Smooth muscle cell (in vitro differentiated cells): ENCODE data around the gene FAM120AOS. TPM values are rescaled to one million over a fixed set of nuclear protein-coding genes. Genes with fewer than 3 reads are reported as not detected.

ENCODE experiments used
- DNase-seq: peaks from one replicate; lab custom pipeline; 2025; ENCODE audit not compliant: unreplicated experiment; lab: John Stamatoyannopoulos, UW
- H2AFZ ChIP-seq: fragments of 200-600 bp; sonication (generic); 2 replicates; pipeline ENCODE4 v1.6.0; 2016; ENCODE audit warnings: antibody characterized with exemption, low read depth, mild to moderate bottlenecking
- H3F3A ChIP-seq: fragments of 200-600 bp; sonication (generic); 2 replicates; pipeline ENCODE4 v1.6.0; 2017; ENCODE audit warnings: antibody characterized with exemption, low read depth
- H3K27ac ChIP-seq: fragments of 200-600 bp; sonication (generic); 2 replicates; pipeline ENCODE4 v1.5.1; 2016; ENCODE audit warnings: low read depth, mild to moderate bottlenecking
- H3K27me3 ChIP-seq: fragments of 200-600 bp; sonication (generic); 2 replicates; pipeline ENCODE4 v1.6.1; 2016; ENCODE audit warnings: low read depth, mild to moderate bottlenecking
- H3K36me3 ChIP-seq: fragments of 200-600 bp; sonication (generic); 2 replicates; pipeline ENCODE4 v1.5.1; 2016; ENCODE audit warnings: low read depth
- H3K4me1 ChIP-seq: fragments of 200-600 bp; sonication (generic); 2 replicates; pipeline ENCODE4 v1.5.1; 2016; ENCODE audit warnings: low read depth
- H3K4me2 ChIP-seq: fragments of 200-600 bp; sonication (generic); 2 replicates; pipeline ENCODE4 v1.6.0; 2016; ENCODE audit warnings: mild to moderate bottlenecking
- H3K4me3 ChIP-seq: fragments of 200-600 bp; sonication (generic); 2 replicates; pipeline ENCODE4 v1.5.1; 2016; ENCODE audit warnings: mild to moderate bottlenecking
- H3K79me2 ChIP-seq: fragments of 200-600 bp; sonication (generic); 2 replicates; pipeline ENCODE4 v1.6.0; 2016; ENCODE audit warnings: low read depth, mild to moderate bottlenecking
- H3K9ac ChIP-seq: fragments of 200-600 bp; sonication (generic); 2 replicates; pipeline ENCODE4 v1.6.0; 2016; ENCODE audit warnings: low read depth
- H3K9me3 ChIP-seq: fragments of 200-600 bp; sonication (generic); replicated peaks from 2 replicates; pipeline ENCODE4 v1.5.1; 2016; ENCODE audit warnings: low read depth
- H4K20me1 ChIP-seq: fragments of 200-600 bp; sonication (generic); 2 replicates; pipeline ENCODE4 v1.6.0; 2016; ENCODE audit warnings: low read depth
- WGBS: methylation state at CpG from one replicate; pipeline ENCODE4 v1.1.7; 2016; ENCODE audit warnings: low lambda C conversion rate; 5-methylcytosine and 5-hydroxymethylcytosine counted together
- polyA plus RNA-seq: library from polyadenylated mRNA; unstranded; fragments of >200 nt; fragmentation: Nextera tagmentation; extraction: Ambion mirVana; gene quantifications from 2 replicates; pipeline ENCODE4 v1.2.1, GENCODE V29; 2016
- total RNA-seq: library from RNA; depleted of rRNA; stranded (reverse); fragments of >200 nt; gene quantifications from 2 replicates; pipeline ENCODE4 v1.2.3, GENCODE V29; 2014
- TF ChIP-seq, protein P1 (sequence below): fragments of 200-600 bp; sonication (generic); IDR thresholded peaks from 2 replicates; pipeline ENCODE4 v1.5.1; 2017; ENCODE audit warnings: borderline replicate concordance, mild to moderate bottlenecking, antibody characterized with exemption; ENCODE audit not compliant: insufficient read depth, poor library complexity, severe bottlenecking

Gene FAM120AOS
- total and polyA plus RNA-seq, 2 experiments from 2014 or later = 18.7 to 28.8 TPM

DNA sequence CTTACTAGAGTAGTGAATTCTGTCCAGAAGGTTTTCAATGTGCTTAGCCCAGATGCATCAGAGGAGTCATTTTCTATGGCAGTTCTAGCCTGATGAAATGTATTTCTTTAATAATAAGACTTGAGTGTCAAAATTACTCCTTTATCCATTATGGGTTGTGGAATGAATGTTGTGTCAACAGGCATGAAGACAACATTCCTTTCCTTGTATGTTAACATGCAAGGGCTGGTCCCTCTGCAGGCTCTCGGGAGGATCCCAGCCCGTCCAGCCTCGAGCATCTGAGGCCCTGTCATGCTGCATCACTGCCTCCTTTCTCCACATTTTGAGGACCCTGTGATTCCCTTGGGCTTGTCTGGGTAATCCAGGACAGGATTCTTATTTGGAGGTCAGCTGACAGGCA is 42.9 kb upstream of the FAM120AOS start:
- no peaks in the 10 kb centered on the region for H3K4me1 ChIP-seq
- H3K9ac ChIP-seq = no peak overlapping the region
- no peak overlapping the region for H3K4me3 ChIP-seq
- DNase-seq = no peak
- TF ChIP-seq, protein P1, sequence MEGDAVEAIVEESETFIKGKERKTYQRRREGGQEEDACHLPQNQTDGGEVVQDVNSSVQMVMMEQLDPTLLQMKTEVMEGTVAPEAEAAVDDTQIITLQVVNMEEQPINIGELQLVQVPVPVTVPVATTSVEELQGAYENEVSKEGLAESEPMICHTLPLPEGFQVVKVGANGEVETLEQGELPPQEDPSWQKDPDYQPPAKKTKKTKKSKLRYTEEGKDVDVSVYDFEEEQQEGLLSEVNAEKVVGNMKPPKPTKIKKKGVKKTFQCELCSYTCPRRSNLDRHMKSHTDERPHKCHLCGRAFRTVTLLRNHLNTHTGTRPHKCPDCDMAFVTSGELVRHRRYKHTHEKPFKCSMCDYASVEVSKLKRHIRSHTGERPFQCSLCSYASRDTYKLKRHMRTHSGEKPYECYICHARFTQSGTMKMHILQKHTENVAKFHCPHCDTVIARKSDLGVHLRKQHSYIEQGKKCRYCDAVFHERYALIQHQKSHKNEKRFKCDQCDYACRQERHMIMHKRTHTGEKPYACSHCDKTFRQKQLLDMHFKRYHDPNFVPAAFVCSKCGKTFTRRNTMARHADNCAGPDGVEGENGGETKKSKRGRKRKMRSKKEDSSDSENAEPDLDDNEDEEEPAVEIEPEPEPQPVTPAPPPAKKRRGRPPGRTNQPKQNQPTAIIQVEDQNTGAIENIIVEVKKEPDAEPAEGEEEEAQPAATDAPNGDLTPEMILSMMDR = no peak
- no peak overlapping the region for H2AFZ ChIP-seq
- H3K9me3 ChIP-seq = no peaks in the 10 kb centered on the region
- H3K36me3 ChIP-seq = peaks cover 6% of the 10 kb centered on the region
- H4K20me1 ChIP-seq = peaks cover 50% of the 10 kb centered on the region
- peaks cover 8% of the 10 kb centered on the region for H3K79me2 ChIP-seq
- H3K27ac ChIP-seq = no peak overlapping the region
- no peaks in the 10 kb centered on the region for H3F3A ChIP-seq
- WGBS = 78% methylated on average over 3 of the region's 3 CpGs
- H3K4me2 ChIP-seq = no peak overlapping the region
- H3K27me3 ChIP-seq = no peaks in the 10 kb centered on the region

DNA sequence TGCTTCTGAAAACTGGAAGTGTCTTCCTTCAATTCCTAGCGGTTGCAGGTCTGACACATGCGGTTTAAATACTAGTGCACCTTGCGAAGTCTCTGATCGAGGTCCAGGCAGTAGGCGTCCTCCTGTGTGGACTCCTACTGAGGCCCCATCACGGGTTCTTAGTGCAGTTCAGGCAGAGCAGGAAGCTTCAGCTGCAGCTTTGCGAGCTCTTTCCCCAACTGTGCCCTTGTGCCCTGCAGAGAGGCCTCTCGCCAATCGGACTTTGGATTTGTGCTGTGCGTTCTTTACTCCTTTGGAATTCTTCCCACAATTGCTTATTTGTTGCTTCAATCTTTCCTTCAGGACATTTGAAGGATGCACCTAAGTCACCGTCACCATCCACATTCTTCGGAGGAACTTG is 40.6 kb upstream of the FAM120AOS start:
- no peaks in the 10 kb centered on the region for H3K9me3 ChIP-seq
- H4K20me1 ChIP-seq = peaks cover 66% of the 10 kb centered on the region
- no peaks in the 10 kb centered on the region for H3K4me1 ChIP-seq
- DNase-seq = no peak
- H3K79me2 ChIP-seq = peaks cover 27% of the 10 kb centered on the region
- TF ChIP-seq, protein P1 = no peak
- H3K27me3 ChIP-seq = no peaks in the 10 kb centered on the region
- H3K9ac ChIP-seq = no peak overlapping the region
- peaks cover 6% of the 10 kb centered on the region for H3K36me3 ChIP-seq
- H3K4me2 ChIP-seq = no peak overlapping the region
- 95% methylated on average over 12 of the region's 12 CpGs for WGBS
- no peak overlapping the region for H3K27ac ChIP-seq
- no peaks in the 10 kb centered on the region for H3F3A ChIP-seq
- H2AFZ ChIP-seq = no peak overlapping the region
- no peak overlapping the region for H3K4me3 ChIP-seq

DNA sequence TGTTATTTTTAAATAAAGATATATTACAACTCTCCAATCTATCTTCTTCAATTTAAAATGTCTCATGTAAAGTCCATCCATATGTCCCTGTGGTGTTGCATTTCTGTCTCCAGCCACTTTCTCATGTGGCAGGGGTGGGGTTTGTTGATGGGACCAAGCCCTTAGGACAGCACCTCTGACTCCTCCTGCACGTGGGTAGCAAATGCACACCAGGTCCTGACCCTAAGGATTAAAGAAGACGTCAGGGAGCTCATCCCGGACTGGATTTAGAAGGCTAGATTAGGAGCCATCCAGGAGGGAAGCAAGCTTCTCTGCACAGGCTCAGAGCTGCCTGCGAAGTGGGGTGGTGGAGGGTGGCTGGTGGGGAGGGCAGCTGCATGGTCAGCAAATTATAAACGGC is 38.9 kb upstream of the FAM120AOS start:
- DNase-seq = no peak
- H4K20me1 ChIP-seq = peaks cover 71% of the 10 kb centered on the region
- no peak overlapping the region for H3K4me2 ChIP-seq
- H3K9me3 ChIP-seq = no peaks in the 10 kb centered on the region
- TF ChIP-seq, protein P1 = no peak
- no peaks in the 10 kb centered on the region for H3K4me1 ChIP-seq
- no peak overlapping the region for H3K27ac ChIP-seq
- H3K9ac ChIP-seq = no peak overlapping the region
- H3K79me2 ChIP-seq = peaks cover 29% of the 10 kb centered on the region
- 79% methylated on average over 5 of the region's 5 CpGs for WGBS
- no peaks in the 10 kb centered on the region for H3F3A ChIP-seq
- no peak overlapping the region for H2AFZ ChIP-seq
- H3K4me3 ChIP-seq = no peak overlapping the region
- no peaks in the 10 kb centered on the region for H3K27me3 ChIP-seq
- H3K36me3 ChIP-seq = no peaks in the 10 kb centered on the region

DNA sequence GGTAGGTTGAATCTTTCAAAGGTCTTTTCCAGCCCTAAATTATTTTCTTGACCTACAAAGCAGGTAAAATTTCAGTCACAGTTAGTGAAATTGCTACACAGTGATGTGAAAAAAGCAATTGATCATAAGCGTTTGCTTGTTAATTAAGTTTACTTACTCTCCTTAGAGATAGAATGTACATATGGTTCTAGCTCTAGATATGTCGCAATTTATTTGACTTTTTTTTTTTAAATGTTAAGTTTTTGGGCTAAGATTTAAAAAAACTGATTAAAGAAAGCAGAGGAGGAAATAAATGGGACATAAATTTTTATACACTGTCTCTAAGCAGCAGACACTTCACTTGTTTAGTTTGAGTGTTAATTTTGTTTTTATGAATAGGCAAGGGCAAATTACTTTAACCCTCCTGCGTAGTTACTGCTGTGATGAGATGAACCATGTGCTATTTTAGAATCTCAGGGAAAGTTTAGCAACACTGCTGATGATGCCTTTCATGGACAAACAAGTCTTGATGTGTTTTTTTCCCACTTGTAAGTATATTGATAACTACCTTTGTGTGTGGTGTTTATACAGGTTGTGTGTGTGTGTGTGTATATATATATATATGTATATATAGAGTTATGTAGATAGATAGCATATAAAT is 38.3 kb upstream of the FAM120AOS start:
- no peaks in the 10 kb centered on the region for H3K27me3 ChIP-seq
- no peaks in the 10 kb centered on the region for H3K36me3 ChIP-seq
- H3K4me2 ChIP-seq = no peak overlapping the region
- H3K4me1 ChIP-seq = no peaks in the 10 kb centered on the region
- peaks cover 73% of the 10 kb centered on the region for H4K20me1 ChIP-seq
- H3K27ac ChIP-seq = no peak overlapping the region
- WGBS = 95% methylated on average over 3 of the region's 3 CpGs
- H3K79me2 ChIP-seq = peaks cover 35% of the 10 kb centered on the region
- H3K4me3 ChIP-seq = no peak overlapping the region
- DNase-seq = no peak
- no peak overlapping the region for H3K9ac ChIP-seq
- no peaks in the 10 kb centered on the region for H3K9me3 ChIP-seq
- H3F3A ChIP-seq = no peaks in the 10 kb centered on the region
- no peak overlapping the region for H2AFZ ChIP-seq
- TF ChIP-seq, protein P1 = no peak
